Measurements from ENCODE around the gene INPP5A. TPM values are rescaled to one million over a fixed set of nuclear protein-coding genes. Genes with fewer than 3 reads are reported as not detected.

Gene INPP5A
- total and polyA plus RNA-seq, 10 donors = 11.1 to 41.3 (median 30.8) TPM

DNA sequence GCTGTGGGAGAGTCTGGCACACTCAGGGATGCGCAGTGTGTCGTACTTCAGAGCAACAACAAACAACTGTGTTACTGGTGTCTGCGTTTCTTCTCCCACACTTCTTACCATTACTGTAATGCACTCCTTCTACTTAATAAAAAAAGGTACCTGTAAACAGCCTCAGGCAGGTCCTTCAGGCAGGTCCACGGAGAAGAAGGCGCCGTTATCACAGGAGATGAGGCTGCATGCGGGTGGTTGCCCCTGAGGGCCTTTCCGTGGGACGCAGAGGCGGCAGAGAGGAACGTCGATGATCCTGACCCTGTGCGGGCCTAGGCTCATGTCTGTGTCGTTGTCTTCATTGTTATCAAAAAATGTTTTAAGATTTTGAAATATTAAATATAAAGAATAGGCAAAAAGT lies 219.0 kb downstream of the INPP5A start:
- Histone ChIP-seq H3K27ac (no peak overlapping the region), H3K27me3 (replicated peaks in 1 of 7) (no peaks in the 10 kb centered on the region), H3K9me3 (no peaks in the 10 kb centered on the region), H3K36me3 (peaks cover 0 to 100% (median 56%) of the 10 kb centered on the region in 6 donors), H3K4me1 (no peaks in the 10 kb centered on the region), H3K4me3 (no peak overlapping the region)
- intact Hi-C loops (cut with DNase I; ENCODE audit: low total_unique reads) = no loop called here
- no peak for TF ChIP-seq POLR2AphosphoS5 (IDR thresholded peaks at IDR 0.05)
- no peak for TF ChIP-seq POLR2A (IDR thresholded peaks at IDR 0.05)
- TF ChIP-seq, protein P1, sequence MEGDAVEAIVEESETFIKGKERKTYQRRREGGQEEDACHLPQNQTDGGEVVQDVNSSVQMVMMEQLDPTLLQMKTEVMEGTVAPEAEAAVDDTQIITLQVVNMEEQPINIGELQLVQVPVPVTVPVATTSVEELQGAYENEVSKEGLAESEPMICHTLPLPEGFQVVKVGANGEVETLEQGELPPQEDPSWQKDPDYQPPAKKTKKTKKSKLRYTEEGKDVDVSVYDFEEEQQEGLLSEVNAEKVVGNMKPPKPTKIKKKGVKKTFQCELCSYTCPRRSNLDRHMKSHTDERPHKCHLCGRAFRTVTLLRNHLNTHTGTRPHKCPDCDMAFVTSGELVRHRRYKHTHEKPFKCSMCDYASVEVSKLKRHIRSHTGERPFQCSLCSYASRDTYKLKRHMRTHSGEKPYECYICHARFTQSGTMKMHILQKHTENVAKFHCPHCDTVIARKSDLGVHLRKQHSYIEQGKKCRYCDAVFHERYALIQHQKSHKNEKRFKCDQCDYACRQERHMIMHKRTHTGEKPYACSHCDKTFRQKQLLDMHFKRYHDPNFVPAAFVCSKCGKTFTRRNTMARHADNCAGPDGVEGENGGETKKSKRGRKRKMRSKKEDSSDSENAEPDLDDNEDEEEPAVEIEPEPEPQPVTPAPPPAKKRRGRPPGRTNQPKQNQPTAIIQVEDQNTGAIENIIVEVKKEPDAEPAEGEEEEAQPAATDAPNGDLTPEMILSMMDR (IDR thresholded peaks at IDR 0.05 in 8 of 11, conservative IDR thresholded peaks at IDR 0.05 in 3 of 11) = no peak
- 96 to 99% (median 97%) methylated on average over 14 of the region's 14 CpGs for WGBS, 5 donors
- no peak for DNase-seq

DNA sequence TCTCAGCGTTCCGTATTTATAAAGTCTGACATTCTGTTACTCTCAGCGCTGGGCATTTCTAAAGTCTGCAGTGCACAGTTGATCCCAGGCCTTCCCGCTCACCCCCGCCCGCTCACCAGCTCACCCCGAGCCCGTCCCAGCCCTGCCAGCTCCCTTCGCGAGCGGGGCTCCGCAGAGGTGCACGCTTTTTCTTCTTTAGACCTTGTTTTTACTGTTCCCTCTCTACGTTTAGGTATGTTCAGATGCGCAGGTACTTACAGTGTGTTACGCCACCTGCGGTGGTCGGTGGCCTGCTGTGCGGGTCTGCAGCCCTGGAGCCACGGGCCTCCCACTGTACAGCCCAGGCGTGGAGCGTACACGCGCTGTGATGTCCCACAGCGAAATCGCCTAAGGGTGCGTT lies 219.6 kb downstream of the INPP5A start:
- H3K4me3 ChIP-seq = no peak overlapping the region
- no peak overlapping the region for H3K27ac ChIP-seq
- no peaks in the 10 kb centered on the region for H3K27me3 ChIP-seq (replicated peaks in 1 of 7)
- no peak for DNase-seq
- WGBS, 5 donors = 97 to 98% (median 98%) methylated on average over 27 of the region's 27 CpGs
- intact Hi-C loops (cut with DNase I; ENCODE audit: low total_unique reads) = no loop called here
- H3K4me1 ChIP-seq = no peaks in the 10 kb centered on the region
- peaks cover 0 to 99% (median 56%) of the 10 kb centered on the region in 6 donors for H3K36me3 ChIP-seq
- TF ChIP-seq POLR2A (IDR thresholded peaks at IDR 0.05) (no peak), POLR2AphosphoS5 (IDR thresholded peaks at IDR 0.05) (peak in 1 of 3 donors; percentile 36)
- H3K9me3 ChIP-seq = no peaks in the 10 kb centered on the region

DNA sequence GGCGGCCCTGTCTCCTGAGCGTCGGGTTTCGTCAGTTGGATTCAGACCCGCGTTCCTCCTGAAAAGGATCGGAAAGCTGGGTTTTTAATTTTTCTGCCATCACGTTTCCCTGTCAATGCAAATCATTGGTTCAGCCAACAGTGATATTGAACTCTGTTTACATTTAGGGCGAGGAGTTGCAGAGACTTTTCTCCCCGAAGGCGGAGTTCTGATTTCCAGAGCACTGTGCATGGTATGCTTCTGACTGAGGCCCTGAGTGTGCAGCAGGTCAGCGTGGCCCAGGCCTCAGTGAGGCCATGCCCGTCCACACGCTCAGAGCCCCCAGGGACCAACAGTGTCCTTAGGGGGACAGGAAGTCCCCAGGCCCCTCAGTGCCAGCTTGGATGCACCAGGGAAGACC lies 221.3 kb downstream of the INPP5A start:
- H3K36me3 ChIP-seq = peaks cover 0 to 92% (median 48%) of the 10 kb centered on the region in 6 donors
- H3K27me3 ChIP-seq (replicated peaks in 1 of 7) = no peaks in the 10 kb centered on the region
- H3K4me3 ChIP-seq = no peak overlapping the region
- peaks cover 0 to 3% (median 0%) of the 10 kb centered on the region in 6 donors for H3K4me1 ChIP-seq
- 94 to 99% (median 96%) methylated on average over 13 to 14 of the region's 14 CpGs for WGBS, 5 donors
- H3K27ac ChIP-seq = no peak overlapping the region
- no peaks in the 10 kb centered on the region for H3K9me3 ChIP-seq
- DNase-seq = no peak
- intact Hi-C loops (cut with DNase I; ENCODE audit: low total_unique reads) = no loop called here
- TF ChIP-seq POLR2AphosphoS5 (IDR thresholded peaks at IDR 0.05) = no peak
- TF ChIP-seq POLR2A (IDR thresholded peaks at IDR 0.05) = no peak
- TF ChIP-seq, protein P1 (IDR thresholded peaks at IDR 0.05 in 8 of 11, conservative IDR thresholded peaks at IDR 0.05 in 3 of 11) = no peak

DNA sequence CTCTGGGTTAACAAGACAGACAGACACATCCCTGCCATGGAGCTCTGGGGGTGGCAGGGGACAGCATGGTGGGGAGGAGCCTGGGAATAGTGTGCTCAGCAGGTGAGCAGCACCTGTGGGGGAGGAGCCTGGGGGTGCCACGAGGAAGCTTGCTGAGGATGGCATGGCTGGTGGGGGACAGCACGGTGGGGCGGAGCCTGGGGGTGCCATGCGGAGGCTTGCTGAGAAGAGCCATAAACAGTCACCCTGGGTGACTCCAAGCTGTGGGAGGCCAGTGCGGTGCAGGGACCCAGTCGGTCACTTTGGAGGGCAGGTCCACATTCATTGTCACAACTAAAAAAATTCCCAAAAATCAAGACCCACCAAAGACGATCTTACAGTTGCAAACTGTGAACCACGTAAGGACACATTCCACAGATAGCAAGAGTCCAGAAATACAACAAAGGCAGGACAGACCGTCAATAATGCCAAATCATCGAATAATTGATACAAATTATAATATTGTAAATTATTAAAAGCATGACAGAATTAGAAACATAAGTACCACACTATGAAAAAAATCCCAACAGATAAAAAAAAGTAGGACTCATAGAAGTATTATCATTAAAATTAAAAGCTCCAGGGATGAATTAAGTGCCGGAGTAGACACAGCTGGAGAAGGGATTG lies 223.9 kb downstream of the INPP5A start:
- no peak for DNase-seq
- TF ChIP-seq POLR2A (IDR thresholded peaks at IDR 0.05) (no peak), POLR2AphosphoS5 (IDR thresholded peaks at IDR 0.05) (no peak)
- TF ChIP-seq, protein P1 (IDR thresholded peaks at IDR 0.05 in 8 of 11, conservative IDR thresholded peaks at IDR 0.05 in 3 of 11) = no peak
- Histone ChIP-seq H3K4me3 (no peak overlapping the region), H3K4me1 (peaks cover 0 to 6% (median 0%) of the 10 kb centered on the region in 6 donors), H3K27ac (no peak overlapping the region), H3K9me3 (no peaks in the 10 kb centered on the region), H3K36me3 (peaks cover 0 to 82% (median 34%) of the 10 kb centered on the region in 6 donors), H3K27me3 (replicated peaks in 1 of 7) (no peaks in the 10 kb centered on the region)
- WGBS, 5 donors = 94 to 98% (median 96%) methylated on average over 11 of the region's 11 CpGs
- intact Hi-C loops (cut with DNase I; ENCODE audit: low total_unique reads) = no loop called here
